Endothelial cell of umbilical vein (primary cell): Measurements from ENCODE around the gene TRPC6. TPM values are rescaled to one million over a fixed set of nuclear protein-coding genes. Genes with fewer than 3 reads are reported as not detected.

ENCODE experiments used
- BruUV-seq: library from RNA; stranded (reverse); fragments of 400-500 nt; replicated peaks from 2 replicates; lab custom pipeline; 2021; lab: Mats Ljungman, UMichigan
- CTCF ChIA-PET: fragments of 300-600, 350-600 bp; sonication (Branson Sonifier 250); formaldehyde crosslinking; loops from one replicate; lab custom pipeline; 2021; ENCODE audit warnings: antibody characterized with exemption, inconsistent platforms; lab: Charles Lee
- POLR2A ChIA-PET: fragments of 300-600, 350-600 bp; sonication (Branson Sonifier 250); formaldehyde crosslinking; loops from one replicate; lab custom pipeline; 2021; ENCODE audit warnings: antibody characterized with exemption, inconsistent platforms; lab: Charles Lee
- DNase-seq: peaks from one replicate; pipeline ENCODE4 v3.0.0-alpha.2; 2011; ENCODE audit warnings: low read depth, low spot score
- FAIRE-seq: peaks from 2 replicates; lab custom pipeline; 2011; peaks lifted over from hg19 to GRCh38; lab: Jason Lieb, UNC
- H2AFZ ChIP-seq: 2 replicates; pipeline ENCODE4 v1.6.0; 2012; ENCODE audit warnings: low read depth, low read length, control low read depth, inconsistent platforms
- H3K27ac ChIP-seq: 2 replicates; pipeline ENCODE4 v1.5.1; 2011; ENCODE audit warnings: low read depth, mild to moderate bottlenecking, control low read depth, low read length, moderate library complexity; ENCODE audit not compliant: insufficient read depth
- H3K27me3 ChIP-seq, 2 experiments: 2 replicates each; pipeline versions ENCODE4 v1.6.0 to v1.6.1; 2011; ENCODE audit warnings: low read length in 2 of 2, mixed read lengths in 1 of 2; ENCODE audit not compliant: control insufficient read depth in 2 of 2, insufficient read depth in 2 of 2
- H3K36me3 ChIP-seq, 2 experiments: 2 replicates in 1 of 2; 3 replicates in 1 of 2; pipeline ENCODE4 v1.5.1; 2011; ENCODE audit warnings: low read length in 2 of 2, mild to moderate bottlenecking in 1 of 2, moderate library complexity in 1 of 2; ENCODE audit not compliant: control insufficient read depth in 2 of 2, insufficient read depth in 2 of 2; ENCODE audit errors: extremely low read depth in 1 of 2
- H3K4me1 ChIP-seq: 3 replicates; pipeline ENCODE4 v1.5.1; 2011; ENCODE audit warnings: mild to moderate bottlenecking, low read length; ENCODE audit not compliant: control insufficient read depth, insufficient read depth; ENCODE audit errors: extremely low read depth
- H3K4me2 ChIP-seq: 2 replicates; pipeline ENCODE4 v1.6.1; 2011; ENCODE audit warnings: low read length, control low read depth, mixed read lengths; ENCODE audit not compliant: insufficient read depth
- H3K4me3 ChIP-seq, 3 experiments: fragments of 200-600 bp in 1 of 3; sonication (generic), shearing (Covaris generic) in 1 of 3; replicated peaks in 1 of 3; 2 replicates each; pipeline ENCODE4 v1.5.1; 2011 to 2016; ENCODE audit warnings: control low read depth in 3 of 3, low read length in 3 of 3, mild to moderate bottlenecking in 2 of 3, inconsistent platforms in 1 of 3, low read depth in 1 of 3, moderate library complexity in 1 of 3; ENCODE audit not compliant: insufficient read depth in 1 of 3
- H3K79me2 ChIP-seq: 2 replicates; pipeline ENCODE4 v1.6.0; 2012; ENCODE audit warnings: low read length, inconsistent platforms; ENCODE audit not compliant: control insufficient read depth, insufficient read depth
- H3K9ac ChIP-seq: replicated peaks from 2 replicates; pipeline ENCODE3; 2011; ENCODE audit warnings: low read length, control low read depth; ENCODE audit not compliant: insufficient read depth; ENCODE audit errors: extremely low read depth
- H3K9me1 ChIP-seq: replicated peaks from 3 replicates; pipeline ENCODE4 v1.6.0; 2011; ENCODE audit warnings: mild to moderate bottlenecking, low read length; ENCODE audit not compliant: control insufficient read depth, insufficient read depth; ENCODE audit errors: extremely low read depth
- H3K9me3 ChIP-seq: replicated peaks from 2 replicates; pipeline ENCODE4 v1.5.1; 2012; ENCODE audit warnings: low read length, inconsistent platforms; ENCODE audit not compliant: control insufficient read depth, insufficient read depth
- H4K20me1 ChIP-seq: replicated peaks from 2 replicates; pipeline ENCODE3; 2011; ENCODE audit warnings: mild to moderate bottlenecking, low read length; ENCODE audit not compliant: control insufficient read depth, insufficient read depth; ENCODE audit errors: extremely low read depth
- CTCF ChIP-seq, 2 donors: IDR thresholded peaks; 1 replicate in 1 of 2; 2 replicates in 1 of 2; pipeline ENCODE4 v1.5.1; 2011; ENCODE audit warnings: low read length in 2 of 2, mild to moderate bottlenecking in 2 of 2, moderate library complexity in 2 of 2, control low read depth in 1 of 2, inconsistent platforms in 1 of 2, low read depth in 1 of 2; ENCODE audit not compliant: insufficient read depth in 1 of 2; ENCODE audit errors: extremely low read depth in 1 of 2
- EZH2 ChIP-seq: IDR thresholded peaks from 2 replicates; pipeline ENCODE4 v1.6.1; 2012; ENCODE audit warnings: borderline replicate concordance, low read depth, mild to moderate bottlenecking, moderate library complexity, low read length, inconsistent platforms; ENCODE audit not compliant: severe bottlenecking
- FOS ChIP-seq: IDR thresholded peaks from 2 replicates; pipeline ENCODE4 v1.6.1; 2011; ENCODE audit warnings: mild to moderate bottlenecking, low read length, moderate library complexity, borderline replicate concordance; ENCODE audit not compliant: insufficient read depth
- GATA2 ChIP-seq: IDR thresholded peaks from 2 replicates; pipeline ENCODE4 v1.7.0; 2011; ENCODE audit warnings: low read depth, mild to moderate bottlenecking, moderate library complexity, mixed read lengths, low read length; ENCODE audit not compliant: insufficient read length, insufficient read depth
- JUN ChIP-seq: IDR thresholded peaks from 2 replicates; pipeline ENCODE4 v1.6.1; 2011; ENCODE audit warnings: borderline replicate concordance, low read depth; ENCODE audit not compliant: insufficient read length, insufficient read depth
- POLR2A ChIP-seq: IDR thresholded peaks from 2 replicates; pipeline ENCODE4 v1.6.1; 2012; ENCODE audit warnings: low read depth, mild to moderate bottlenecking, control low read depth, low read length
- POLR2AphosphoS5 ChIP-seq: IDR thresholded peaks from 2 replicates; pipeline ENCODE4 v1.6.1; 2012; ENCODE audit warnings: low read depth, mild to moderate bottlenecking, control low read depth, low read length, moderate library complexity; ENCODE audit not compliant: insufficient read depth
- dilution Hi-C: fragments of 300-500 bp; cut with MboI; formaldehyde crosslinking; loops from one replicate; pipeline ENCODE4 v1.15.0; 2019; ENCODE audit warnings: low sequenced_read_pairs; ENCODE audit not compliant: extremely low pct_ligation_motif_present
- intact Hi-C: fragments of 100-400 bp; cut with micrococcal nuclease; formaldehyde crosslinking; loops from one replicate; pipeline ENCODE4 v1.10.0; 2022
- polyA plus RNA-seq, 4 experiments: library from polyadenylated mRNA; depleted of rRNA in 3 of 4; stranded (reverse) in 3 of 4; unstranded in 1 of 4; fragments of >200 nt; gene quantifications; 2 replicates each; pipeline versions ENCODE4 v1.2.1 to v1.2.3, GENCODE V29; 2011 to 2012; ENCODE audit warnings: missing spikeins in 1 of 4
- total RNA-seq: library from RNA; stranded (reverse); gene quantifications from 2 replicates; pipeline ENCODE4 v1.2.3, GENCODE V29; 2021

The TRPC6 gene
- total and polyA plus RNA-seq, 2 donors (not counting 3 experiments of a cell fraction or from before 2014, with no cell fraction given), result not detected

- no TSS peak for BruUV-seq
- Histone ChIP-seq H4K20me1 (no peaks in the 10 kb centered on the region), H3K4me3 (no peak overlapping the region), H3K27ac (no peak overlapping the region), H3K36me3 (no peaks in the 10 kb centered on the region), H2AFZ (no peak overlapping the region), H3K9me1 (no peaks in the 10 kb centered on the region), H3K4me2 (no peak overlapping the region), H3K4me1 (no peaks in the 10 kb centered on the region), H3K79me2 (no peaks in the 10 kb centered on the region), H3K27me3 (no peaks in the 10 kb centered on the region), H3K9me3 (no peaks in the 10 kb centered on the region), H3K9ac (no peak overlapping the region)
- no peak for FAIRE-seq
- intact Hi-C loops, result no loop called here
- POLR2A ChIA-PET, result no interaction called here
- CTCF ChIA-PET, result no interaction called here
- TF ChIP-seq FOS (no peak), EZH2 (no peak), CTCF (IDR thresholded peaks at IDR 0.05; ENCODE audit: extremely low read depth in 1 of 2, insufficient read depth in 1 of 2, low read depth in 1 of 2, low read length in 2 of 2) (no peak), GATA2 (no peak), JUN (no peak), POLR2AphosphoS5 (no peak), POLR2A (no peak)
- DNase-seq, result no peak
- dilution Hi-C loops, result no loop called here
Observed at GRCh38 chr11:101433151-101433550, 150.7 kb downstream of the TRPC6 start.
